Neural cell (in vitro differentiated cells): ENCODE measurements around the gene UBXN6. TPM values are rescaled to one million over a fixed set of nuclear protein-coding genes. Genes with fewer than 3 reads are reported as not detected.

ENCODE experiments used
- H2AFZ ChIP-seq: fragments of 200-600, 300-800 bp; sonication (generic), shearing (Covaris generic); 2 replicates; pipeline ENCODE4 v1.6.0; 2014; ENCODE audit warnings: low read depth, mild to moderate bottlenecking, antibody characterized with exemption, low read length, moderate library complexity
- H3F3A ChIP-seq: fragments of 200-600 bp; shearing (Covaris generic); 2 replicates; pipeline ENCODE4 v1.6.1; 2016; ENCODE audit warnings: mild to moderate bottlenecking, moderate library complexity, mixed read lengths, antibody characterized with exemption, low read length; ENCODE audit not compliant: insufficient read depth, poor library complexity, severe bottlenecking
- H3K27ac ChIP-seq: fragments of 200-600, 300-800 bp; sonication (generic), shearing (Covaris generic); 2 replicates; pipeline ENCODE4 v1.5.1; 2014; ENCODE audit warnings: mild to moderate bottlenecking, low read length, moderate library complexity
- H3K27me3 ChIP-seq: fragments of 300-800, 200-600 bp; sonication (generic), shearing (Covaris generic); 2 replicates; pipeline ENCODE4 v1.6.0; 2014; ENCODE audit warnings: mild to moderate bottlenecking, low read depth, low read length, moderate library complexity; ENCODE audit not compliant: insufficient read depth
- H3K36me3 ChIP-seq: fragments of 300-800, 200-600 bp; sonication (generic), shearing (Covaris generic); 2 replicates; pipeline ENCODE4 v1.5.1; 2014; ENCODE audit warnings: mild to moderate bottlenecking, antibody characterized with exemption, low read length, moderate library complexity; ENCODE audit not compliant: insufficient read depth
- H3K4me2 ChIP-seq: fragments of 300-800, 200-600 bp; sonication (generic), shearing (Covaris generic); 2 replicates; pipeline ENCODE4 v1.6.0; 2014; ENCODE audit warnings: mild to moderate bottlenecking, low read length
- H3K4me3 ChIP-seq: fragments of 300-800, 200-600 bp; sonication (generic), shearing (Covaris generic); 2 replicates; pipeline ENCODE4 v1.5.1; 2014; ENCODE audit warnings: mild to moderate bottlenecking, low read length, moderate library complexity
- H3K79me2 ChIP-seq: fragments of 200-600 bp; shearing (Covaris generic); replicated peaks from 2 replicates; pipeline ENCODE4 v1.6.0; 2014; ENCODE audit warnings: mild to moderate bottlenecking, low read length, moderate library complexity; ENCODE audit not compliant: insufficient read depth
- H3K9ac ChIP-seq: fragments of 300-800, 200-600 bp; sonication (generic), shearing (Covaris generic); 2 replicates; pipeline ENCODE4 v1.6.1; 2016; ENCODE audit warnings: mild to moderate bottlenecking, low read length, mixed read lengths
- H3K9me2 ChIP-seq: fragments of 200-600 bp; shearing (Covaris generic); 2 replicates; pipeline ENCODE4 v1.6.1; 2016; ENCODE audit warnings: mild to moderate bottlenecking, low read length, mixed read lengths; ENCODE audit not compliant: insufficient read depth
- H3K9me3 ChIP-seq: fragments of 200-600, 300-800 bp; sonication (generic), shearing (Covaris generic); 2 replicates; pipeline ENCODE4 v1.6.1; 2016; ENCODE audit warnings: mild to moderate bottlenecking, mixed run types, low read length, moderate library complexity, mixed read lengths
- H4K20me1 ChIP-seq: fragments of 200-600 bp; shearing (Covaris generic); 2 replicates; pipeline ENCODE4 v1.6.1; 2016; ENCODE audit warnings: mild to moderate bottlenecking, mixed run types; ENCODE audit not compliant: insufficient read depth
- EP300 ChIP-seq: fragments of 450-650 bp; conservative IDR thresholded peaks from 2 replicates; pipeline ENCODE4 v1.6.1; 2014; ENCODE audit warnings: antibody characterized with exemption, mild to moderate bottlenecking, moderate library complexity; ENCODE audit not compliant: poor library complexity, severe bottlenecking
- EZH2 ChIP-seq: fragments of 200-600, 300-800 bp; shearing (Covaris generic), sonication (generic); IDR thresholded peaks from 2 replicates; pipeline ENCODE4 v1.6.1; 2014; ENCODE audit warnings: antibody characterized with exemption, low read length, borderline replicate concordance, mild to moderate bottlenecking; ENCODE audit not compliant: insufficient read depth, poor library complexity, severe bottlenecking
- MXI1 ChIP-seq: fragments of 450-650 bp; conservative IDR thresholded peaks from 2 replicates; pipeline ENCODE4 v1.6.1; 2014; ENCODE audit warnings: antibody characterized with exemption, mild to moderate bottlenecking; ENCODE audit not compliant: poor library complexity, severe bottlenecking
- POLR2AphosphoS5 ChIP-seq: IDR thresholded peaks from 2 replicates; pipeline ENCODE4 v1.6.1; 2012
- RAD21 ChIP-seq: fragments of 450-650 bp; conservative IDR thresholded peaks from 2 replicates; pipeline ENCODE4 v1.6.1; 2014; ENCODE audit warnings: antibody characterized with exemption, mild to moderate bottlenecking, moderate library complexity
- SMC3 ChIP-seq: fragments of 450-650 bp; conservative IDR thresholded peaks from 2 replicates; pipeline ENCODE4 v1.6.1; 2014; ENCODE audit warnings: antibody characterized with exemption, mild to moderate bottlenecking, moderate library complexity; ENCODE audit not compliant: poor library complexity
- TAF1 ChIP-seq: IDR thresholded peaks from 2 replicates; pipeline ENCODE4 v1.6.1; 2012; ENCODE audit warnings: low read depth
- polyA plus RNA-seq: library from polyadenylated mRNA; depleted of rRNA; stranded (reverse); fragments of >200 nt; gene quantifications from 2 replicates; pipeline ENCODE4 v1.2.3, GENCODE V29; 2014
- TF ChIP-seq, protein P1 (sequence below): fragments of 450-650 bp; IDR thresholded peaks from 2 replicates; pipeline ENCODE4 v1.5.1; 2014; ENCODE audit warnings: antibody characterized with exemption, mild to moderate bottlenecking, moderate library complexity; ENCODE audit not compliant: poor library complexity, severe bottlenecking
- TF ChIP-seq, protein P2 (sequence below): IDR thresholded peaks from 2 replicates; pipeline ENCODE4 v1.6.1; 2012; ENCODE audit warnings: borderline replicate concordance

The UBXN6 gene
- polyA plus RNA-seq, 1 donor from 2014 or later = 102 TPM

DNA sequence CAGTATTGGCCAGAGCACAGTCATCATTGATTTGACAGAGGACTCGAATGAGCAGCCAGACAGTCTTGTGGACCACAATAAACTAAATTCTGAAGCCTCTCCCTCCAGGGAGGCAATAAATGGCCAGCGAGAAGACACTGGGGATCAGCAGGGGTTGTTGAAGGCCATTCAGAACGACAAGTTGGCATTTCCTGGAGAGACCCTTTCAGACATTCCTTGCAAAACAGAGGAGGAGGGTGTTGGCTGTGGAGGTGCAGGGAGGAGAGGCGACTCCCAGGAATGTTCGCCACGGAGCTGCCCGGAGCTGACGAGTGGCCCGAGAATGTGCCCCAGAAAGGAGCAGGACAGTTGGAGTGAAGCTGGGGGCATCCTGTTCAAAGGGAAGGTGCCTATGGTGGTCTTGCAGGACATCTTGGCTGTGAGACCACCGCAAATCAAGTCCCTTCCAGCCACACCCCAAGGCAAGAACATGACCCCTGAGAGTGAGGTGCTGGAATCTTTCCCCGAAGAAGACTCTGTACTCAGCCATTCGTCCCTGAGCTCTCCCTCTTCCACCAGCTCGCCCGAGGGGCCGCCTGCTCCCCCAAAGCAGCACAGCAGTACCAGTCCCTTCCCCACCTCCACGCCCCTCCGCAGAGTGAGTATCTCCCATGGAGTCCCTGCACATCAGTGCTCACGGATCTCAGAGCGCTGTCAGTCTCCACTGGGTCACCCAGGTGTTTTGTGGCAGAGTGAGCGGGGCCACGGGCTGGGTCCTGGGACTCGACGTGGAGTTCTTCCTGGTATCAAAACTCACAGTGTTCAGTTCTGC is 48.3 kb downstream of the UBXN6 start:
- Histone ChIP-seq H3F3A (no peaks in the 10 kb centered on the region), H3K27me3 (no peaks in the 10 kb centered on the region), H3K79me2 (peaks cover 17% of the 10 kb centered on the region), H3K4me3 (no peak overlapping the region), H3K9me2 (no peaks in the 10 kb centered on the region), H3K9ac (no peak overlapping the region), H2AFZ (no peak overlapping the region), H3K27ac (no peak overlapping the region), H3K36me3 (no peaks in the 10 kb centered on the region), H3K9me3 (no peaks in the 10 kb centered on the region), H4K20me1 (no peaks in the 10 kb centered on the region), H3K4me2 (no peak overlapping the region)
- no peak for TF ChIP-seq EP300
- no peak for TF ChIP-seq POLR2AphosphoS5
- TF ChIP-seq, protein P1, sequence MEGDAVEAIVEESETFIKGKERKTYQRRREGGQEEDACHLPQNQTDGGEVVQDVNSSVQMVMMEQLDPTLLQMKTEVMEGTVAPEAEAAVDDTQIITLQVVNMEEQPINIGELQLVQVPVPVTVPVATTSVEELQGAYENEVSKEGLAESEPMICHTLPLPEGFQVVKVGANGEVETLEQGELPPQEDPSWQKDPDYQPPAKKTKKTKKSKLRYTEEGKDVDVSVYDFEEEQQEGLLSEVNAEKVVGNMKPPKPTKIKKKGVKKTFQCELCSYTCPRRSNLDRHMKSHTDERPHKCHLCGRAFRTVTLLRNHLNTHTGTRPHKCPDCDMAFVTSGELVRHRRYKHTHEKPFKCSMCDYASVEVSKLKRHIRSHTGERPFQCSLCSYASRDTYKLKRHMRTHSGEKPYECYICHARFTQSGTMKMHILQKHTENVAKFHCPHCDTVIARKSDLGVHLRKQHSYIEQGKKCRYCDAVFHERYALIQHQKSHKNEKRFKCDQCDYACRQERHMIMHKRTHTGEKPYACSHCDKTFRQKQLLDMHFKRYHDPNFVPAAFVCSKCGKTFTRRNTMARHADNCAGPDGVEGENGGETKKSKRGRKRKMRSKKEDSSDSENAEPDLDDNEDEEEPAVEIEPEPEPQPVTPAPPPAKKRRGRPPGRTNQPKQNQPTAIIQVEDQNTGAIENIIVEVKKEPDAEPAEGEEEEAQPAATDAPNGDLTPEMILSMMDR = no peak
- TF ChIP-seq, protein P2, sequence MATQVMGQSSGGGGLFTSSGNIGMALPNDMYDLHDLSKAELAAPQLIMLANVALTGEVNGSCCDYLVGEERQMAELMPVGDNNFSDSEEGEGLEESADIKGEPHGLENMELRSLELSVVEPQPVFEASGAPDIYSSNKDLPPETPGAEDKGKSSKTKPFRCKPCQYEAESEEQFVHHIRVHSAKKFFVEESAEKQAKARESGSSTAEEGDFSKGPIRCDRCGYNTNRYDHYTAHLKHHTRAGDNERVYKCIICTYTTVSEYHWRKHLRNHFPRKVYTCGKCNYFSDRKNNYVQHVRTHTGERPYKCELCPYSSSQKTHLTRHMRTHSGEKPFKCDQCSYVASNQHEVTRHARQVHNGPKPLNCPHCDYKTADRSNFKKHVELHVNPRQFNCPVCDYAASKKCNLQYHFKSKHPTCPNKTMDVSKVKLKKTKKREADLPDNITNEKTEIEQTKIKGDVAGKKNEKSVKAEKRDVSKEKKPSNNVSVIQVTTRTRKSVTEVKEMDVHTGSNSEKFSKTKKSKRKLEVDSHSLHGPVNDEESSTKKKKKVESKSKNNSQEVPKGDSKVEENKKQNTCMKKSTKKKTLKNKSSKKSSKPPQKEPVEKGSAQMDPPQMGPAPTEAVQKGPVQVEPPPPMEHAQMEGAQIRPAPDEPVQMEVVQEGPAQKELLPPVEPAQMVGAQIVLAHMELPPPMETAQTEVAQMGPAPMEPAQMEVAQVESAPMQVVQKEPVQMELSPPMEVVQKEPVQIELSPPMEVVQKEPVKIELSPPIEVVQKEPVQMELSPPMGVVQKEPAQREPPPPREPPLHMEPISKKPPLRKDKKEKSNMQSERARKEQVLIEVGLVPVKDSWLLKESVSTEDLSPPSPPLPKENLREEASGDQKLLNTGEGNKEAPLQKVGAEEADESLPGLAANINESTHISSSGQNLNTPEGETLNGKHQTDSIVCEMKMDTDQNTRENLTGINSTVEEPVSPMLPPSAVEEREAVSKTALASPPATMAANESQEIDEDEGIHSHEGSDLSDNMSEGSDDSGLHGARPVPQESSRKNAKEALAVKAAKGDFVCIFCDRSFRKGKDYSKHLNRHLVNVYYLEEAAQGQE = no peak
- TF ChIP-seq MXI1 = no peak
- no peak for TF ChIP-seq SMC3
- no peak for TF ChIP-seq RAD21
- no peak for TF ChIP-seq EZH2
- TF ChIP-seq TAF1 = no peak

DNA sequence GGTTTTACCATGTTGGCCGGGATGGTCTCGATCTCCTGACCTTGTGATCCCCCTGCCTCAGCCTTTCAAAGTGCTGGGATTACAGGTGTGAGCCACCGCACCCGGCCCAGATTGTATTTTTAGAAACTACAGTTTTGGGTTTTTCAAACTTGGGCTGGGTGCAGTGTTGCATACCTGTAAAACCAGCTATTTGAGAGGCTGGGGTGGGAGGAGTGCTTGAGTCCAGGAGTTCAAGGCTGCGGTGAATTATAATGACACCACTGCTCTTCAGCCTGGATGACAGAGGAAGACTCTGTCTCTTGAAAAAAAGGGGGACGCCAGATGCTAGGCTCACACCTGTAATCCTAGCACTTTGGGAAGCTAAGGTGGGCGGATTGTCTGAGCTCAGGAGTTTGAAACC is 51.0 kb downstream of the UBXN6 start:
- no peak overlapping the region for H3K4me3 ChIP-seq
- no peaks in the 10 kb centered on the region for H3K27me3 ChIP-seq
- no peaks in the 10 kb centered on the region for H3F3A ChIP-seq
- peaks cover 33% of the 10 kb centered on the region for H3K79me2 ChIP-seq
- no peak overlapping the region for H3K27ac ChIP-seq
- no peaks in the 10 kb centered on the region for H3K36me3 ChIP-seq
- no peaks in the 10 kb centered on the region for H4K20me1 ChIP-seq
- H3K9me2 ChIP-seq = no peaks in the 10 kb centered on the region
- TF ChIP-seq, protein P2 = no peak
- no peak for TF ChIP-seq MXI1
- TF ChIP-seq EP300 = no peak
- TF ChIP-seq POLR2AphosphoS5 = no peak
- TF ChIP-seq TAF1 = no peak
- no peak for TF ChIP-seq EZH2
- TF ChIP-seq, protein P1 = no peak
- TF ChIP-seq SMC3 = no peak
- TF ChIP-seq RAD21 = no peak
- H3K9me3 ChIP-seq = no peaks in the 10 kb centered on the region
- H3K4me2 ChIP-seq = no peak overlapping the region
- no peak overlapping the region for H3K9ac ChIP-seq
- H2AFZ ChIP-seq = no peak overlapping the region
